Astrocyte (in vitro differentiated cells and primary cell): ENCODE results near the gene DOK7.

Source experiments
- CTCF ChIP-seq: IDR thresholded peaks from 2 replicates; pipeline ENCODE4 v1.5.1; 2011; ENCODE audit warnings: low read depth, mild to moderate bottlenecking, inconsistent platforms, low read length, moderate library complexity; ENCODE audit not compliant: insufficient read depth
- EZH2 ChIP-seq: IDR thresholded peaks from 2 replicates; pipeline ENCODE4 v1.6.1; 2012; ENCODE audit warnings: mild to moderate bottlenecking, low read length, inconsistent platforms; ENCODE audit not compliant: insufficient read depth

- TF ChIP-seq CTCF (no peak), EZH2 (no peak)
These were observed 65.1 kb downstream of the DOK7 start for GRCh38 chr4:3527914-3528876.
